Measurements from ENCODE around the gene RBFOX1. TPM values are rescaled to one million over a fixed set of nuclear protein-coding genes. Genes with fewer than 3 reads are reported as not detected.

Gene RBFOX1
- total and polyA plus RNA-seq, 10 of the 15 experiments (the other 5 are each of a cell fraction or from before 2014, with no cell fraction given), result 0.87 TPM; not detected in 9

DNA sequence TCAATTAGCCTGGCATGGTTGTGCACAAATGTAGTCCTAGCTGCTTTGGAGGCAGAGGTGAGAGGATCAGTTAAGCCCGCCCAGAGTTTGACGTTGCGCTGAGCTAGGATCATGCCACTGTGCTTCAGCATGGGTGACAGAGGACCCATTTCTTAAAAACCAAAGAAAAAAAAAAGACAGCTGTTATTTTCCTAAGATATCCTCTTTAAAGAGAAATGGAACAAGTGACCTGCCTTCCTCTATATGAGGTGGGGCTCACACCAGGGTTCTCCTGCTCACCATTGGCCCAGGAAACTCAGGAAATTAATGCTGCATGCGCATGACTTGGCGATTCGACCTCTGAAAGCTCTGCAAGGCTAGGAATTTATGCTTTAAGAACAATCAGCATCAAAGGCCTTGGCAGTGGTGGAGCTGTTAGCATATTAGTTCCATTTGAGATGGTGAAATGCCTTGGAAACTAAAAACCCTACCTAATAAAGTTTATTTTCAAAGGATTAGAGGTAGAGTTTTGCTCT lies 108.3 kb downstream of the RBFOX1 start:
- no peak overlapping the region for H3K27ac ChIP-seq (ENCODE audit: control insufficient read depth, insufficient read depth)
- H3K4me3 ChIP-seq, result no peak overlapping the region
- POLR2A ChIA-PET, result no interaction called here
- H3K4me1 ChIP-seq (ENCODE audit: control insufficient read depth, insufficient read depth, low read length), result no peaks in the 10 kb centered on the region
- ATAC-seq (no peak), FAIRE-seq (no peak), DNase-seq (ENCODE audit: low read depth, low spot score) (no peak)
- 23% methylated on average over 6 of the region's 6 CpGs for WGBS (ENCODE audit: insufficient coverage, insufficient replicate concordance, low lambda C conversion rate, missing lambda C conversion rate)
- BruUV-seq (replicated peaks), result no TSS peak
- H3K79me2 ChIP-seq (ENCODE audit: control insufficient read depth, insufficient read depth, low read length), result no peaks in the 10 kb centered on the region
- intact Hi-C loops (cut with micrococcal nuclease; ENCODE audit: unreplicated experiment) (no loop called here), in situ Hi-C loops (cut with MboI) (no loop called here)
- RAD21 ChIA-PET (ENCODE audit: unreplicated experiment), result no interaction called here
- H3K27me3 ChIP-seq (replicated peaks in 1 of 2; ENCODE audit: control insufficient read depth in 2 of 2, insufficient read depth in 2 of 2, low read length in 1 of 2), result no peaks in the 10 kb centered on the region
- H3K9ac ChIP-seq (ENCODE audit: control insufficient read depth, insufficient read depth, low read length), result no peak overlapping the region
- H4K20me1 ChIP-seq (ENCODE audit: control insufficient read depth, insufficient read depth), result no peaks in the 10 kb centered on the region
- H3K36me3 ChIP-seq (ENCODE audit: control insufficient read depth in 2 of 2, insufficient read depth in 2 of 2, low read length in 1 of 2), result no peaks in the 10 kb centered on the region
- TF ChIP-seq ESRRA (IDR thresholded peaks at IDR 0.05; ENCODE audit: low read length), result no peak
- SMC1A ChIA-PET (ENCODE audit: uncharacterized antibody, unreplicated experiment), result no interaction called here
- CTCF ChIA-PET, result no interaction called here
- H3K4me2 ChIP-seq (ENCODE audit: control insufficient read depth, insufficient read depth), result no peak overlapping the region
- no peaks in the 10 kb centered on the region; the same call in 2 of the 3 replicates for H3K9me3 ChIP-seq (replicated peaks; ENCODE audit: control insufficient read depth, insufficient read depth, low read length)
- no peak overlapping the region for H2AFZ ChIP-seq (ENCODE audit: control insufficient read depth, low read depth, low read length)

DNA sequence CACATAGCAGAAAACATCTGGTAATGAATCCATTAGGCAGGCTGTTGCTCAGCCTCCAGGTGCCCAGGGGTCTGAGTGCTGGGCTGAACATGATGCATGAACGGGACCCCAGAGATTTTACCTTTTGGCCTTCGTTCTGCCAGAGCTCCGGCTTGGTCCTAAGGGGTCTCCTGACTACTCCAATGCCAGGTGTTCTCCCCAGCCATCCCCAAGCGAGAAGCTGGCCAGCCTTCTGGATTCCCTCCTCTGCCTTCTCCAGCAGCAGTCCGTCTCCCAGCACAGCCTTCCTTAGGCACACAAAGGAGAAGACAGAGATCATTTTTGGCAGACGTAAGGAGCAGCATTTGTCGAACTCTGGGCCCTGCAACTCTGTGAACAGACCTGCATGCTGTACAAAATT lies 109.4 kb downstream of the RBFOX1 start:
- no TSS peak for BruUV-seq (replicated peaks)
- Histone ChIP-seq H3K9me3 (replicated peaks; ENCODE audit: control insufficient read depth, insufficient read depth, low read length) (no peaks in the 10 kb centered on the region; the same call in 2 of the 3 replicates), H2AFZ (ENCODE audit: control insufficient read depth, low read depth, low read length) (no peak overlapping the region), H4K20me1 (ENCODE audit: control insufficient read depth, insufficient read depth) (no peaks in the 10 kb centered on the region), H3K4me1 (ENCODE audit: control insufficient read depth, insufficient read depth, low read length) (no peaks in the 10 kb centered on the region), H3K79me2 (ENCODE audit: control insufficient read depth, insufficient read depth, low read length) (no peaks in the 10 kb centered on the region), H3K4me3 (no peak overlapping the region), H3K9ac (ENCODE audit: control insufficient read depth, insufficient read depth, low read length) (no peak overlapping the region), H3K4me2 (ENCODE audit: control insufficient read depth, insufficient read depth) (no peak overlapping the region), H3K27me3 (replicated peaks in 1 of 2; ENCODE audit: control insufficient read depth in 2 of 2, insufficient read depth in 2 of 2, low read length in 1 of 2) (no peaks in the 10 kb centered on the region), H3K36me3 (ENCODE audit: control insufficient read depth in 2 of 2, insufficient read depth in 2 of 2, low read length in 1 of 2) (no peaks in the 10 kb centered on the region), H3K27ac (ENCODE audit: control insufficient read depth, insufficient read depth) (no peak overlapping the region)
- SMC1A ChIA-PET (ENCODE audit: uncharacterized antibody, unreplicated experiment), result no interaction called here
- RAD21 ChIA-PET (ENCODE audit: unreplicated experiment), result interaction anchor here (0.5 to 0.6 kb wide), 2 partner anchors 324 to 876 kb away, joined by 3 read pairs; no protein-coding TSS in a partner anchor
- FAIRE-seq, result no peak
- in situ Hi-C loops (cut with MboI) (no loop called here), intact Hi-C loops (cut with micrococcal nuclease; ENCODE audit: unreplicated experiment) (no loop called here)
- WGBS (ENCODE audit: insufficient coverage, insufficient replicate concordance, low lambda C conversion rate, missing lambda C conversion rate), result 23% methylated on average over 7 of the region's 7 CpGs
- ATAC-seq, result no peak
- POLR2A ChIA-PET, result no interaction called here
- CTCF ChIA-PET, result no interaction called here
- no peak for DNase-seq (ENCODE audit: low read depth, low spot score)
- TF ChIP-seq, protein P1, sequence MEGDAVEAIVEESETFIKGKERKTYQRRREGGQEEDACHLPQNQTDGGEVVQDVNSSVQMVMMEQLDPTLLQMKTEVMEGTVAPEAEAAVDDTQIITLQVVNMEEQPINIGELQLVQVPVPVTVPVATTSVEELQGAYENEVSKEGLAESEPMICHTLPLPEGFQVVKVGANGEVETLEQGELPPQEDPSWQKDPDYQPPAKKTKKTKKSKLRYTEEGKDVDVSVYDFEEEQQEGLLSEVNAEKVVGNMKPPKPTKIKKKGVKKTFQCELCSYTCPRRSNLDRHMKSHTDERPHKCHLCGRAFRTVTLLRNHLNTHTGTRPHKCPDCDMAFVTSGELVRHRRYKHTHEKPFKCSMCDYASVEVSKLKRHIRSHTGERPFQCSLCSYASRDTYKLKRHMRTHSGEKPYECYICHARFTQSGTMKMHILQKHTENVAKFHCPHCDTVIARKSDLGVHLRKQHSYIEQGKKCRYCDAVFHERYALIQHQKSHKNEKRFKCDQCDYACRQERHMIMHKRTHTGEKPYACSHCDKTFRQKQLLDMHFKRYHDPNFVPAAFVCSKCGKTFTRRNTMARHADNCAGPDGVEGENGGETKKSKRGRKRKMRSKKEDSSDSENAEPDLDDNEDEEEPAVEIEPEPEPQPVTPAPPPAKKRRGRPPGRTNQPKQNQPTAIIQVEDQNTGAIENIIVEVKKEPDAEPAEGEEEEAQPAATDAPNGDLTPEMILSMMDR (IDR thresholded peaks at IDR 0.05 in 2 of 3, conservative IDR thresholded peaks at IDR 0.05 in 1 of 3; ENCODE audit: control insufficient read depth in 2 of 3, extremely low read depth in 1 of 3, insufficient read depth in 1 of 3, low read depth in 3 of 3, low read length in 3 of 3), result no peak
- TF ChIP-seq, protein P2, sequence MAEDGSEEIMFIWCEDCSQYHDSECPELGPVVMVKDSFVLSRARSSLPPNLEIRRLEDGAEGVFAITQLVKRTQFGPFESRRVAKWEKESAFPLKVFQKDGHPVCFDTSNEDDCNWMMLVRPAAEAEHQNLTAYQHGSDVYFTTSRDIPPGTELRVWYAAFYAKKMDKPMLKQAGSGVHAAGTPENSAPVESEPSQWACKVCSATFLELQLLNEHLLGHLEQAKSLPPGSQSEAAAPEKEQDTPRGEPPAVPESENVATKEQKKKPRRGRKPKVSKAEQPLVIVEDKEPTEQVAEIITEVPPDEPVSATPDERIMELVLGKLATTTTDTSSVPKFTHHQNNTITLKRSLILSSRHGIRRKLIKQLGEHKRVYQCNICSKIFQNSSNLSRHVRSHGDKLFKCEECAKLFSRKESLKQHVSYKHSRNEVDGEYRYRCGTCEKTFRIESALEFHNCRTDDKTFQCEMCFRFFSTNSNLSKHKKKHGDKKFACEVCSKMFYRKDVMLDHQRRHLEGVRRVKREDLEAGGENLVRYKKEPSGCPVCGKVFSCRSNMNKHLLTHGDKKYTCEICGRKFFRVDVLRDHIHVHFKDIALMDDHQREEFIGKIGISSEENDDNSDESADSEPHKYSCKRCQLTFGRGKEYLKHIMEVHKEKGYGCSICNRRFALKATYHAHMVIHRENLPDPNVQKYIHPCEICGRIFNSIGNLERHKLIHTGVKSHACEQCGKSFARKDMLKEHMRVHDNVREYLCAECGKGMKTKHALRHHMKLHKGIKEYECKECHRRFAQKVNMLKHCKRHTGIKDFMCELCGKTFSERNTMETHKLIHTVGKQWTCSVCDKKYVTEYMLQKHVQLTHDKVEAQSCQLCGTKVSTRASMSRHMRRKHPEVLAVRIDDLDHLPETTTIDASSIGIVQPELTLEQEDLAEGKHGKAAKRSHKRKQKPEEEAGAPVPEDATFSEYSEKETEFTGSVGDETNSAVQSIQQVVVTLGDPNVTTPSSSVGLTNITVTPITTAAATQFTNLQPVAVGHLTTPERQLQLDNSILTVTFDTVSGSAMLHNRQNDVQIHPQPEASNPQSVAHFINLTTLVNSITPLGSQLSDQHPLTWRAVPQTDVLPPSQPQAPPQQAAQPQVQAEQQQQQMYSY (CRISPR knock-in tag; IDR thresholded peaks at IDR 0.05), result no peak
- TF ChIP-seq SUPT20H (IDR thresholded peaks at IDR 0.05; ENCODE audit: borderline replicate concordance, control insufficient read depth, low read depth, low read length), result no peak
- TF ChIP-seq, protein P3, sequence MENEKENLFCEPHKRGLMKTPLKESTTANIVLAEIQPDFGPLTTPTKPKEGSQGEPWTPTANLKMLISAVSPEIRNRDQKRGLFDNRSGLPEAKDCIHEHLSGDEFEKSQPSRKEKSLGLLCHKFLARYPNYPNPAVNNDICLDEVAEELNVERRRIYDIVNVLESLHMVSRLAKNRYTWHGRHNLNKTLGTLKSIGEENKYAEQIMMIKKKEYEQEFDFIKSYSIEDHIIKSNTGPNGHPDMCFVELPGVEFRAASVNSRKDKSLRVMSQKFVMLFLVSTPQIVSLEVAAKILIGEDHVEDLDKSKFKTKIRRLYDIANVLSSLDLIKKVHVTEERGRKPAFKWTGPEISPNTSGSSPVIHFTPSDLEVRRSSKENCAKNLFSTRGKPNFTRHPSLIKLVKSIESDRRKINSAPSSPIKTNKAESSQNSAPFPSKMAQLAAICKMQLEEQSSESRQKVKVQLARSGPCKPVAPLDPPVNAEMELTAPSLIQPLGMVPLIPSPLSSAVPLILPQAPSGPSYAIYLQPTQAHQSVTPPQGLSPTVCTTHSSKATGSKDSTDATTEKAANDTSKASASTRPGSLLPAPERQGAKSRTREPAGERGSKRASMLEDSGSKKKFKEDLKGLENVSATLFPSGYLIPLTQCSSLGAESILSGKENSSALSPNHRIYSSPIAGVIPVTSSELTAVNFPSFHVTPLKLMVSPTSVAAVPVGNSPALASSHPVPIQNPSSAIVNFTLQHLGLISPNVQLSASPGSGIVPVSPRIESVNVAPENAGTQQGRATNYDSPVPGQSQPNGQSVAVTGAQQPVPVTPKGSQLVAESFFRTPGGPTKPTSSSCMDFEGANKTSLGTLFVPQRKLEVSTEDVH (IDR thresholded peaks at IDR 0.05; ENCODE audit: low read depth, partially characterized antibody), result no peak
- TF ChIP-seq MEF2A (IDR thresholded peaks at IDR 0.05; ENCODE audit: insufficient read depth, low read depth, low read length), result no peak
- TF ChIP-seq NBN (IDR thresholded peaks at IDR 0.05), result no peak
- TF ChIP-seq SMAD5 (IDR thresholded peaks at IDR 0.05; ENCODE audit: low read depth), result no peak
- TF ChIP-seq TCF12 (IDR thresholded peaks at IDR 0.05; ENCODE audit: low read depth, low read length), result no peak

All from GM12878 (cell line).